Measurements from ENCODE around the gene TNRC6A. TPM values are rescaled to one million over a fixed set of nuclear protein-coding genes. Genes with fewer than 3 reads are reported as not detected.
A peak's percentile ranks its signal among the peaks of the same experiment; 100 is the strongest.

The TNRC6A gene
- total RNA-seq, 1 donor from 2014 or later, result 55.7 TPM

GRCh38 chr16:24774510-24774909 is 45.1 kb downstream of the TNRC6A start:
- no peak overlapping the region for H3K4me2 ChIP-seq
- peaks cover 77% of the 10 kb centered on the region for H4K20me1 ChIP-seq (ENCODE audit: low read depth)
- no peak overlapping the region for H3K4me3 Mint-ChIP-seq
- no peak overlapping the region for H3K4me3 ChIP-seq
- no peak overlapping the region for H3K27ac Mint-ChIP-seq
- no peak overlapping the region for H3K27ac ChIP-seq
- H3K9me3 Mint-ChIP-seq, result no peaks in the 10 kb centered on the region
- peaks cover 92% of the 10 kb centered on the region for H3K79me2 ChIP-seq (ENCODE audit: low read depth)
- no peaks in the 10 kb centered on the region for H3K27me3 ChIP-seq
- no peaks in the 10 kb centered on the region for H3K27me3 Mint-ChIP-seq (ENCODE audit: insufficient read depth, low read depth)
- DNase-seq (ENCODE audit: low spot score), result no peak
- H3K4me1 Mint-ChIP-seq, result no peaks in the 10 kb centered on the region
- H3K9me3 ChIP-seq (ENCODE audit: low read depth), result no peaks in the 10 kb centered on the region
- peaks cover 8% of the 10 kb centered on the region for H3F3A ChIP-seq (ENCODE audit: low read depth)
- H3K36me3 ChIP-seq, result peaks cover 15% of the 10 kb centered on the region
- no peak overlapping the region for H2AFZ ChIP-seq (replicated peaks)
- H3K9ac ChIP-seq, result no peak overlapping the region
- TF ChIP-seq CTCF (IDR thresholded peaks at IDR 0.05) (no peak), EZH2 (IDR thresholded peaks at IDR 0.05) (no peak), EZH2phosphoT487 (IDR thresholded peaks at IDR 0.05) (no peak)
- H3K4me1 ChIP-seq, result peaks cover 4% of the 10 kb centered on the region
- H3K36me3 Mint-ChIP-seq, result peaks cover 22% of the 10 kb centered on the region

DNA sequence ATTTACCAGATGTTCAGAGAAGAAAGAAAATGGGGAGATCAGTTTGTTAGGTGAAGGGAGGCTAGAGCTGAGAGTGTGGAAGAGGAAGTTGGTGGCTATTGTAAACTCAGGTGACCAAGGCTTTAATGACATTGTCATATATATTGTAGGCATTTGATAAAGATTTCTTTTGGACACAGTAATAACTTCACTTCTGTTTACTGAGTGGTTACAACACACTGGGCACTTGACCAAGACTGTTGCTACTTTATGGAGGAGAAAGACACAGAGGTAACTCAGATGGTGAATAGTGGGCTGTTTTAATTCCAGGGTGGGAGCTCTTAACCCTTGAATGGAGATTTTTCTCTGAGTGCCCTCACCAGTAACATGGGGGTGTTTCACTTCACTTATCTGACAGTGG is 46.0 kb downstream of the TNRC6A start:
- no peak for DNase-seq (ENCODE audit: low spot score)
- H3K27me3 ChIP-seq, result no peaks in the 10 kb centered on the region
- H3K27ac ChIP-seq, result no peak overlapping the region
- H3K79me2 ChIP-seq (ENCODE audit: low read depth), result peaks cover 92% of the 10 kb centered on the region
- no peak overlapping the region for H3K27ac Mint-ChIP-seq
- H3K4me3 Mint-ChIP-seq, result no peak overlapping the region
- H3K4me3 ChIP-seq, result no peak overlapping the region
- no peak overlapping the region for H2AFZ ChIP-seq (replicated peaks)
- no peaks in the 10 kb centered on the region for H3K9me3 Mint-ChIP-seq
- peaks cover 73% of the 10 kb centered on the region for H4K20me1 ChIP-seq (ENCODE audit: low read depth)
- no peak overlapping the region for H3K4me2 ChIP-seq
- H3K27me3 Mint-ChIP-seq (ENCODE audit: insufficient read depth, low read depth), result no peaks in the 10 kb centered on the region
- H3K4me1 ChIP-seq, result peaks cover 4% of the 10 kb centered on the region
- no peaks in the 10 kb centered on the region for H3K4me1 Mint-ChIP-seq
- TF ChIP-seq EZH2phosphoT487 (IDR thresholded peaks at IDR 0.05), result no peak
- TF ChIP-seq CTCF (IDR thresholded peaks at IDR 0.05), result no peak
- TF ChIP-seq EZH2 (IDR thresholded peaks at IDR 0.05), result no peak
- no peak overlapping the region for H3K9ac ChIP-seq
- peaks cover 25% of the 10 kb centered on the region for H3K36me3 ChIP-seq
- peaks cover 8% of the 10 kb centered on the region for H3F3A ChIP-seq (ENCODE audit: low read depth)
- H3K36me3 Mint-ChIP-seq, result peaks cover 31% of the 10 kb centered on the region
- no peaks in the 10 kb centered on the region for H3K9me3 ChIP-seq (ENCODE audit: low read depth)

GRCh38 chr16:24776501-24777220 is 47.2 kb downstream of the TNRC6A start:
- peaks cover 87% of the 10 kb centered on the region for H3K79me2 ChIP-seq (ENCODE audit: low read depth)

More at GRCh38 chr16:24776501-24777220, 47.2 kb downstream of the TNRC6A start:
- peaks cover 31% of the 10 kb centered on the region for H3K36me3 ChIP-seq
- no peaks in the 10 kb centered on the region for H3K4me1 Mint-ChIP-seq
- no peak overlapping the region for H2AFZ ChIP-seq (replicated peaks)
- H3K4me3 Mint-ChIP-seq, result no peak overlapping the region
- peaks cover 8% of the 10 kb centered on the region for H3F3A ChIP-seq (ENCODE audit: low read depth)
- peaks cover 38% of the 10 kb centered on the region for H3K36me3 Mint-ChIP-seq
- no peaks in the 10 kb centered on the region for H3K9me3 ChIP-seq (ENCODE audit: low read depth)
- peak overlapping the region; percentile 35 for H3K27ac ChIP-seq
- no peaks in the 10 kb centered on the region for H3K9me3 Mint-ChIP-seq
- no peaks in the 10 kb centered on the region for H3K27me3 Mint-ChIP-seq (ENCODE audit: insufficient read depth, low read depth)
- TF ChIP-seq EZH2phosphoT487 (IDR thresholded peaks at IDR 0.05), result no peak
- no peak for TF ChIP-seq EZH2 (IDR thresholded peaks at IDR 0.05)
- TF ChIP-seq CTCF (IDR thresholded peaks at IDR 0.05), result no peak
- peaks cover 63% of the 10 kb centered on the region for H4K20me1 ChIP-seq (ENCODE audit: low read depth)
- no peak overlapping the region for H3K27ac Mint-ChIP-seq
- no peak overlapping the region for H3K4me2 ChIP-seq
- no peak for DNase-seq (ENCODE audit: low spot score)
- H3K27me3 ChIP-seq, result no peaks in the 10 kb centered on the region
- H3K9ac ChIP-seq, result no peak overlapping the region
- H3K4me1 ChIP-seq, result peaks cover 4% of the 10 kb centered on the region
- H3K4me3 ChIP-seq, result no peak overlapping the region
